Gastroesophageal sphincter (tissue), 4 donors: Measurements from ENCODE around the gene TECTB. TPM values are rescaled to one million over a fixed set of nuclear protein-coding genes. Genes with fewer than 3 reads are reported as not detected.

Experiments
- ATAC-seq: fragments of 150-250 bp; one replicate; pipeline ENCODE4 v1.9.1; 2016; ENCODE audit warnings: mild to moderate bottlenecking, moderate library complexity
- H3K27ac ChIP-seq, 4 donors: fragments of 200-600 bp; sonication (generic) in 3 of 4; 1 replicate in 3 of 4; 2 replicates in 1 of 4; pipeline ENCODE4 v1.5.1; 2016 to 2019
- H3K27me3 ChIP-seq: fragments of 200-600 bp; sonication (generic); one replicate; pipeline ENCODE4 v1.5.1; 2019
- H3K36me3 ChIP-seq, 2 donors: fragments of 200-600 bp; sonication (generic); one replicate each; pipeline ENCODE4 v1.5.1; 2019; ENCODE audit warnings: control low read depth in 1 of 2
- H3K4me1 ChIP-seq, 3 donors: fragments of 200-600 bp; sonication (generic); 1 replicate in 2 of 3; 2 replicates in 1 of 3; pipeline ENCODE4 v1.5.1; 2016 to 2019; ENCODE audit warnings: control low read depth in 2 of 3
- H3K4me3 ChIP-seq, 2 donors: fragments of 200-600 bp; sonication (generic); one replicate each; pipeline ENCODE4 v1.5.1; 2019; ENCODE audit warnings: mild to moderate bottlenecking in 1 of 2, moderate library complexity in 1 of 2
- H3K9me3 ChIP-seq, 3 donors: fragments of 200-600 bp; sonication (generic); one replicate each; pipeline ENCODE4 v1.5.1; 2017 to 2019; ENCODE audit warnings: control low read depth in 2 of 3
- EP300 ChIP-seq: sonication (generic); formaldehyde crosslinking; IDR thresholded peaks from one replicate; pipeline ENCODE4 v1.6.1; 2017; ENCODE audit warnings: antibody characterized with exemption, mild to moderate bottlenecking
- POLR2A ChIP-seq, 2 donors: fragments of 450-650 bp; IDR thresholded peaks; one replicate each; pipeline ENCODE4 v1.6.1; 2017; ENCODE audit warnings: antibody characterized with exemption in 2 of 2, mild to moderate bottlenecking in 2 of 2, moderate library complexity in 1 of 2
- POLR2AphosphoS5 ChIP-seq: sonication (generic); formaldehyde crosslinking; IDR thresholded peaks from one replicate; pipeline ENCODE4 v1.6.1; 2017; ENCODE audit warnings: antibody characterized with exemption
- WGBS, 2 donors: methylation state at CpG; one replicate each; pipeline ENCODE4 v1.1.5; 2018; ENCODE audit warnings: low coverage in 1 of 2; 5-methylcytosine and 5-hydroxymethylcytosine counted together
- total RNA-seq, 4 donors: library from RNA; depleted of rRNA; stranded (reverse); fragments of >200 nt; gene quantifications; one replicate each; pipeline ENCODE4 v1.1.0, GENCODE V29; 2016
- TF ChIP-seq, protein P1 (sequence below), 4 experiments: fragments of 200-600 bp in 2 of 4; fragments of 450-650 bp in 2 of 4; sonication (generic) in 1 of 4; IDR thresholded peaks; one replicate each; pipeline ENCODE4 v1.5.1; 2017 to 2019; ENCODE audit warnings: antibody characterized with exemption in 4 of 4, mild to moderate bottlenecking in 2 of 4, moderate library complexity in 2 of 4

TECTB gene
- total RNA-seq, 4 donors from 2014 or later, result not detected

DNA sequence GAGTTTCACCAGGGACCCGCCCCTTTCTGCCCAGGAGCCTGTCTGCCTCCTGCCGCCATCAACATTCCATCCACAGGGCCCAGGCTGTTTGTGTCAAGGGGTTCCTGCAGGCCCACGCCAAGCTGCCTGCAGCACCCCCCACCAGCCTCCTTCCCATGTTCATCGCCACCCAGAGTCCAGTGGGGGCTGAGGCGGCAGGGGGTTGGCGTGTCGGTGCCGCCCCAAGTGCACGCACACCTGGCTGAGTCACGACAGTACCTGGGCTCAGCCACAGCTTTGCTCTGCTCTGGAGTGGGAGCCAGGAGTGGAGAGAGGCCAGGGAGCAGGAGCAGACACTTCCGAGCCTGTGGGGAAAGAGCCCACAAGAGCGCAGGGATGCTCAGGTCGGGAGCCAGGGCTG is 42.8 kb upstream of the TECTB start:
- Histone ChIP-seq H3K27ac (no peak overlapping the region), H3K27me3 (no peaks in the 10 kb centered on the region), H3K4me1 (no peaks in the 10 kb centered on the region), H3K4me3 (no peak overlapping the region), H3K9me3 (peaks cover 0 to 24% (median 0%) of the 10 kb centered on the region in 3 donors), H3K36me3 (no peaks in the 10 kb centered on the region)
- ATAC-seq, result no peak
- no peak for TF ChIP-seq POLR2AphosphoS5
- no peak for TF ChIP-seq POLR2A (IDR thresholded peaks at IDR 0.05)
- TF ChIP-seq EP300, result no peak
- TF ChIP-seq, protein P1, sequence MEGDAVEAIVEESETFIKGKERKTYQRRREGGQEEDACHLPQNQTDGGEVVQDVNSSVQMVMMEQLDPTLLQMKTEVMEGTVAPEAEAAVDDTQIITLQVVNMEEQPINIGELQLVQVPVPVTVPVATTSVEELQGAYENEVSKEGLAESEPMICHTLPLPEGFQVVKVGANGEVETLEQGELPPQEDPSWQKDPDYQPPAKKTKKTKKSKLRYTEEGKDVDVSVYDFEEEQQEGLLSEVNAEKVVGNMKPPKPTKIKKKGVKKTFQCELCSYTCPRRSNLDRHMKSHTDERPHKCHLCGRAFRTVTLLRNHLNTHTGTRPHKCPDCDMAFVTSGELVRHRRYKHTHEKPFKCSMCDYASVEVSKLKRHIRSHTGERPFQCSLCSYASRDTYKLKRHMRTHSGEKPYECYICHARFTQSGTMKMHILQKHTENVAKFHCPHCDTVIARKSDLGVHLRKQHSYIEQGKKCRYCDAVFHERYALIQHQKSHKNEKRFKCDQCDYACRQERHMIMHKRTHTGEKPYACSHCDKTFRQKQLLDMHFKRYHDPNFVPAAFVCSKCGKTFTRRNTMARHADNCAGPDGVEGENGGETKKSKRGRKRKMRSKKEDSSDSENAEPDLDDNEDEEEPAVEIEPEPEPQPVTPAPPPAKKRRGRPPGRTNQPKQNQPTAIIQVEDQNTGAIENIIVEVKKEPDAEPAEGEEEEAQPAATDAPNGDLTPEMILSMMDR (IDR thresholded peaks at IDR 0.05), result no peak
- 94 to 98% methylated on average over 3 to 9 of the region's 13 CpGs for WGBS, 2 donors

DNA sequence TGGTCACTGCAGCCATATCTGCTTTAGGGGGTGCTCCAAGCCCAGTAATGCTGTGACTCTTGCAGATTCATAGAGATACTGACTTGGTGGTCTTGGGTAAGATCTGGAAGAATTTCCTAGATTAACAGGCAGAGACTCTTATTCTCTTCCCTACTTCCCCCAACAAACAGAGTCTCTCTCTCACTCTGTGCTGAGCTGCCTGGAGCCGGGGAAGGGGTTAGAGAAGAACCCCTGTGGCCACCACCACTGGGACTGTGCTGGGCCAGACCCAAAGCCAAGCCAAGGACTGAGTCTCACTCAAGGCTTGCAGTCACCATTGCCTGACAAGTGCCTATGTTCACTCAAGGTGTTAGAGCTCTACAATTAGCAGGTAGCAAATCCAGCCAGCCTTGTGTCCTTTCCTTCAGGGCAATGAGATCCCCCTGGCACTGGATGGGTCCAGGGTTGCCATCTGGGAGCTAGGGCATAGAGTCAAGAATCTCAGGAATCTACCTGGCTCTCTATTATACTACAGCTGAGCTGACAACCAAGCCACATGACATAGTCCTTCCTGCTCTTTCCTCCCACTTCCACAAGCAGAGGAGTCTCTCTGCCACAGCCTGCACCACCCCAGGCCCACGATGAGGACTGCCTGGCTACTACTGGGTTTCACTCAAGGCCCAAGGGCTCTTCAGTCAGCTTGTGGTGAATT is 41.4 kb upstream of the TECTB start:
- Histone ChIP-seq H3K4me3 (no peak overlapping the region), H3K27ac (no peak overlapping the region), H3K27me3 (no peaks in the 10 kb centered on the region), H3K4me1 (no peaks in the 10 kb centered on the region), H3K36me3 (no peaks in the 10 kb centered on the region), H3K9me3 (peaks cover 0 to 24% (median 0%) of the 10 kb centered on the region in 3 donors)
- ATAC-seq, result no peak
- TF ChIP-seq POLR2AphosphoS5 (no peak), POLR2A (IDR thresholded peaks at IDR 0.05) (no peak), EP300 (no peak)
- TF ChIP-seq, protein P1 (IDR thresholded peaks at IDR 0.05), result no peak
- 14 to 49% methylated on average over 1 to 2 of the region's 2 CpGs for WGBS, 2 donors

DNA sequence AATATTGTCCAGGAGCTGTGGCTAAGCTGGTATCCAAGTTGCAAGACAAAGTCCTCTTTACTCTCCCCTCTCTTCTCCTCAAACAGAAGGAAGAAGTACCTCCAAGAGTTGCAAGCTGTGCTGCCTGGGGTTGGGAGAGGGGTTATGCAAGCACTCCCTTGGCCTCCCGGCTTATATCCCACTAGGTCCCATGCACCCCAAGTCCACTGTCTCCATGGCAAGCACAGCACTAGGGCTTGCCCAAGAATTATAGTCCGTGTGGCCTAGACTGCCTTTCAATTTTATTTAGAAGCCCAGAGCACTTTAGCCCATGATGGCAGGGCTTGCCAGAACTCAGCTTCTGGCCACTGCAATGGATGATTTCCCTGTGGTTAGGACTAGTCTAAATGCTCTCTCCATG is 40.4 kb upstream of the TECTB start:
- TF ChIP-seq POLR2AphosphoS5 (no peak), EP300 (no peak), POLR2A (IDR thresholded peaks at IDR 0.05) (no peak)
- TF ChIP-seq, protein P1 (IDR thresholded peaks at IDR 0.05), result no peak
- H3K4me3 ChIP-seq, result no peak overlapping the region
- peaks cover 0 to 24% (median 0%) of the 10 kb centered on the region in 3 donors for H3K9me3 ChIP-seq
- WGBS, 2 donors, result no CpG with 5 or more reads among the region's 2 CpGs
- H3K36me3 ChIP-seq, result no peaks in the 10 kb centered on the region
- no peak overlapping the region for H3K27ac ChIP-seq
- no peaks in the 10 kb centered on the region for H3K4me1 ChIP-seq
- H3K27me3 ChIP-seq, result no peaks in the 10 kb centered on the region
- no peak for ATAC-seq

DNA sequence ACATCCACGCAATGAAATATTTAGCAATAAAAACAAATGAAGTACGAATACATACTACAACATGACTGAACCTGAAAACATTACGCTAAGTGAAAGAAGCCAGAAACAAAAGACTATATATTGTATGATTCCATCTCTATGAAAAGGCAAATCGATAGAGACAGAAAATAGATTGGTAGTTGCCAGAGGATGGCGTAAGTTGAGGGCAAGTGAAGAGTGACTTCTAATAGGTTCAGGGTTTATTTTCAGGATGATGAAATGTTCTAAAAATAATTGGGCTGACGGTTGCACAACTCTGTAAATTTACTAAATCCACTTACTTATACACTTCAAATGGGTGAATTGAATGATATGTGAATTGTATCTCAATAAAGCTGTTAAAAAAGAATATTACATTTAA is 39.5 kb upstream of the TECTB start:
- no peaks in the 10 kb centered on the region for H3K4me1 ChIP-seq
- ATAC-seq, result no peak
- no peak for TF ChIP-seq EP300
- no peak for TF ChIP-seq POLR2AphosphoS5
- TF ChIP-seq POLR2A (IDR thresholded peaks at IDR 0.05), result no peak
- TF ChIP-seq, protein P1 (IDR thresholded peaks at IDR 0.05), result no peak
- H3K4me3 ChIP-seq, result no peak overlapping the region
- no peaks in the 10 kb centered on the region for H3K36me3 ChIP-seq
- 85 to 86% methylated on average over 6 of the region's 6 CpGs for WGBS, 2 donors
- H3K27ac ChIP-seq, result no peak overlapping the region
- peaks cover 0 to 24% (median 0%) of the 10 kb centered on the region in 3 donors for H3K9me3 ChIP-seq
- no peaks in the 10 kb centered on the region for H3K27me3 ChIP-seq

DNA sequence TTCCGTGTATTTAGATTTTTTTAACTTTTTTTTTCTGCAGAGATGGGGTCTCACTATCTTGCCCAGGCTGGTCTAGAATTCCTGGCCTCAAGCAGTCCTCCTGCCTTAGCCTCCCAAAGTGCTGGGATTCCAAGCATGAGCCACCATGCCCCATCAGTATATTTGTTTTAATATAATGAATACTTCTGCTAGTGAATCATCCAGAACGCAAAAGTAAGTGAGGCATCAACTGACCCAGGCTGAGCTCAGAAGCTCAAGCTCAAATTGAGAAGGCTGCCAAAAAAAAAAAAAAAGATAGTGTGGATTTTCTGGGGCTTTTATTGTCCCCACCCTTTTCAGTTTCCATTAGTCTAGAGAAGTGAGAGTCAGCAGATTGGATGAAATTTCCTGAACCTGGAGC is 39.0 kb upstream of the TECTB start:
- no peak for ATAC-seq
- H3K4me3 ChIP-seq, result no peak overlapping the region
- no peak overlapping the region for H3K27ac ChIP-seq
- TF ChIP-seq POLR2AphosphoS5 (no peak), POLR2A (IDR thresholded peaks at IDR 0.05) (no peak), EP300 (no peak)
- TF ChIP-seq, protein P1 (IDR thresholded peaks at IDR 0.05), result no peak
- no peaks in the 10 kb centered on the region for H3K4me1 ChIP-seq
- H3K9me3 ChIP-seq, result peaks cover 0 to 28% (median 0%) of the 10 kb centered on the region in 3 donors
- H3K36me3 ChIP-seq, result no peaks in the 10 kb centered on the region
- no peaks in the 10 kb centered on the region for H3K27me3 ChIP-seq
- 77 to 80% methylated on average over 2 of the region's 2 CpGs for WGBS, 2 donors
